K562 (cell line): ENCODE results near the gene ARPC1A.

Source experiments
- GATAD2B ChIP-seq: fragments of 450-650 bp; IDR thresholded peaks from 2 replicates; pipeline ENCODE4 v1.6.1; 2017; ENCODE audit warnings: mild to moderate bottlenecking, borderline replicate concordance
- IRF2 ChIP-seq: sonication (generic); formaldehyde crosslinking; IDR thresholded peaks from 2 replicates; pipeline ENCODE4 v1.8.1; 2022; ENCODE audit warnings: mild to moderate bottlenecking, missing genetic modification reagents
- IRF9 ChIP-seq: fragments of 450-650 bp; IDR thresholded peaks from 2 replicates; pipeline ENCODE4 v1.6.1; 2016; ENCODE audit warnings: missing biosample characterization, missing genetic modification characterization
- PKNOX1 ChIP-seq: fragments of 450-650 bp; IDR thresholded peaks from 2 replicates; pipeline ENCODE4 v1.6.1; 2016
- POLR2A ChIP-seq: fragments of 450-650 bp; conservative IDR thresholded peaks from 2 replicates; pipeline ENCODE4 v1.6.1; 2016
- POLR2AphosphoS5 ChIP-seq: IDR thresholded peaks from 2 replicates; pipeline ENCODE4 v1.6.1; 2011; ENCODE audit warnings: mild to moderate bottlenecking, low read depth, low read length, moderate library complexity; ENCODE audit not compliant: control insufficient read depth, insufficient read depth
- POLR2B ChIP-seq: fragments of 450-650 bp; IDR thresholded peaks from 2 replicates; pipeline ENCODE4 v1.6.1; 2018; ENCODE audit warnings: low read depth; ENCODE audit not compliant: partially characterized antibody
- SMARCB1 ChIP-seq: IDR thresholded peaks from 2 replicates; pipeline ENCODE4 v1.6.1; 2011; ENCODE audit warnings: improper control_type of control experiment, low read depth; ENCODE audit not compliant: insufficient read length
- STAT6 ChIP-seq: sonication (generic); formaldehyde crosslinking; IDR thresholded peaks from 2 replicates; pipeline ENCODE4 v1.8.1; 2023; ENCODE audit warnings: mild to moderate bottlenecking, missing genetic modification reagents
- TAF1 ChIP-seq: IDR thresholded peaks from 2 replicates; pipeline ENCODE4 v1.6.1; 2011; ENCODE audit warnings: mild to moderate bottlenecking, low read length, moderate library complexity; ENCODE audit not compliant: insufficient read depth, control insufficient read depth, severe bottlenecking; ENCODE audit errors: extremely low read depth
- ZBTB11 ChIP-seq, 3 experiments: fragments of 200-800 bp in 1 of 3; fragments of 250-450 bp in 1 of 3; fragments of 450-650 bp in 1 of 3; sonication (Bioruptor Pico) in 1 of 3; sonication (Bioruptor generic) in 1 of 3; formaldehyde crosslinking in 1 of 3; IDR thresholded peaks; 2 replicates each; pipeline versions ENCODE4 v1.6.1 to v1.8.0; 2016 to 2022; ENCODE audit warnings: mild to moderate bottlenecking in 2 of 3, missing genetic modification characterization in 2 of 3, missing compliant biosample characterization in 1 of 3, moderate library complexity in 1 of 3

DNA sequence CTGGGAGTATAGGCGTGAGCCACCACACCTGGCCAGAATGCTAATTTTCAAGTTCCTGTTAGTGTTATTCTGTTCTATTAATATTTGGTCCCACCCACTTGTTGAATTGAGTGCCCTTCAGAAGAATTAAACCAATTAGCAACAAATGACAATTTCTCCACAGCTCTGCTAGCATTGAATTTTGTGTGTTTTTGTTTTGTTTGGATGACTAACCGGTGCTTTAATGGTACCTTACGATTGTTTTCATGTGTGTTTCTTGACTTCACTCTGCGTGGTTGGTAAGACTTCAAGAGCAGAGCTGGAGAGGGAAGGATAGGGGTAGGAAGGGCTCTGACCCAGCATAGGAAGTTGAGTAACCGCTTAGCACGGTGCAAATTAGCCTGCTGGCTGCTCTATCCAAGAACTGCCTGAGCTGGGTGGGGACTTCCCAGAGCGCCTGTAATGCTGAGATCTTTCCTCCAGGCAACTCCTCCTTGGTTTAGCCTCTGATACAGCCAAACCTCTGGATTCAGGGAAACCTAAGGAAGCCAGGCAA lies 53.4 kb downstream of the ARPC1A start:
- TF ChIP-seq GATAD2B: no peak
- TF ChIP-seq STAT6 (CRISPR knock-in tag): no peak
- no peak for TF ChIP-seq POLR2B
- TF ChIP-seq SMARCB1: no peak
- TF ChIP-seq ZBTB11 (CRISPR knock-in tag; IDR thresholded peaks at IDR 0.05): no peak
- no peak for TF ChIP-seq POLR2A
- TF ChIP-seq TAF1: no peak
- TF ChIP-seq IRF2: no peak
- TF ChIP-seq PKNOX1: no peak
- no peak for TF ChIP-seq IRF9 (tag)
- no peak for TF ChIP-seq POLR2AphosphoS5
